SK-N-SH treated with all-trans-retinoic acid at 6 μM for 48 hours (cell line): ENCODE results near the gene CHST11.

Experiments
- ATAC-seq: fragments of 200-7000 bp; cut with Tn5 transposase; 3 replicates; pipeline ENCODE4 v1.9.1; 2020; ENCODE audit warnings: mild to moderate bottlenecking, moderate library complexity
- ARNTL ChIP-seq: fragments of 450-650 bp; formaldehyde crosslinking; IDR thresholded peaks from 2 replicates; pipeline ENCODE4 v1.5.0; 2020; ENCODE audit warnings: low read depth, mild to moderate bottlenecking, moderate library complexity, borderline replicate concordance
- BACH2 ChIP-seq: fragments of 250-450 bp; sonication (Bioruptor Pico); IDR thresholded peaks from 2 replicates; pipeline ENCODE4 v1.9.0; 2021; ENCODE audit warnings: mild to moderate bottlenecking, borderline replicate concordance
- CSDC2 ChIP-seq: fragments of 250-450 bp; sonication (Bioruptor Pico); IDR thresholded peaks from 2 replicates; pipeline ENCODE4 v1.5.0; 2020; ENCODE audit warnings: mild to moderate bottlenecking, moderate library complexity
- CSRNP3 ChIP-seq: fragments of 250-450 bp; sonication (Bioruptor Pico); IDR thresholded peaks from 2 replicates; pipeline ENCODE4 v1.5.1; 2021; ENCODE audit warnings: mild to moderate bottlenecking, moderate library complexity
- ESRRG ChIP-seq: fragments of 250-450 bp; sonication (Bioruptor Pico); IDR thresholded peaks from 2 replicates; pipeline ENCODE4 v1.6.1; 2021; ENCODE audit warnings: mild to moderate bottlenecking
- GLIS3 ChIP-seq: fragments of 250-450 bp; sonication (Bioruptor Pico); IDR thresholded peaks from 2 replicates; pipeline ENCODE4 v1.5.0; 2020; ENCODE audit warnings: mild to moderate bottlenecking, moderate library complexity
- ISL1 ChIP-seq: fragments of 250-450 bp; sonication (Bioruptor Pico); IDR thresholded peaks from 2 replicates; pipeline ENCODE4 v2.1.2; 2022; ENCODE audit warnings: mild to moderate bottlenecking, moderate library complexity
- OSR1 ChIP-seq: fragments of 250-450 bp; sonication (Bioruptor Pico); IDR thresholded peaks from 2 replicates; pipeline ENCODE4 v1.8.0; 2022; ENCODE audit warnings: moderate library complexity, mild to moderate bottlenecking, inconsistent platforms
- POU6F1 ChIP-seq: fragments of 250-450 bp; sonication (Bioruptor Pico); IDR thresholded peaks from 2 replicates; pipeline ENCODE4 v1.8.0; 2021; ENCODE audit warnings: low read depth, mild to moderate bottlenecking, moderate library complexity, borderline replicate concordance
- PPARA ChIP-seq: fragments of 250-450 bp; sonication (Bioruptor Pico); IDR thresholded peaks from 2 replicates; pipeline ENCODE4 v1.5.0; 2020; ENCODE audit warnings: mild to moderate bottlenecking, borderline replicate concordance
- RARB ChIP-seq: fragments of 250-450 bp; sonication (Bioruptor Pico); IDR thresholded peaks from 2 replicates; pipeline ENCODE4 v1.8.0; 2021; ENCODE audit warnings: mild to moderate bottlenecking, moderate library complexity
- SNAI2 ChIP-seq: fragments of 250-450 bp; sonication (Bioruptor Pico); IDR thresholded peaks from 2 replicates; pipeline ENCODE4 v1.5.0; 2020; ENCODE audit warnings: mild to moderate bottlenecking, moderate library complexity
- TCF4 ChIP-seq: fragments of 250-450 bp; sonication (Bioruptor Pico); IDR thresholded peaks from 2 replicates; pipeline ENCODE4 v1.8.0; 2021; ENCODE audit warnings: mild to moderate bottlenecking, moderate library complexity, borderline replicate concordance
- TOX ChIP-seq: fragments of 250-450 bp; sonication (Bioruptor Pico); IDR thresholded peaks from 2 replicates; pipeline ENCODE4 v1.8.0; 2021; ENCODE audit warnings: mild to moderate bottlenecking, moderate library complexity, borderline replicate concordance
- ZC3H10 ChIP-seq: fragments of 250-450 bp; sonication (Bioruptor Pico); IDR thresholded peaks from 2 replicates; pipeline ENCODE4 v1.5.1; 2021; ENCODE audit warnings: mild to moderate bottlenecking, moderate library complexity
- ZFP3 ChIP-seq: fragments of 250-450 bp; sonication (Bioruptor Pico); IDR thresholded peaks from 2 replicates; pipeline ENCODE4 v1.5.0; 2020; ENCODE audit warnings: mild to moderate bottlenecking, moderate library complexity
- ZFP30 ChIP-seq: fragments of 450-650 bp; formaldehyde crosslinking; IDR thresholded peaks from 2 replicates; pipeline ENCODE4 v1.5.0; 2022; ENCODE audit warnings: mild to moderate bottlenecking, moderate library complexity
- ZNF565 ChIP-seq: fragments of 450-650 bp; formaldehyde crosslinking; conservative IDR thresholded peaks from 2 replicates; pipeline ENCODE4 v1.5.0; 2020; ENCODE audit warnings: low read depth, mild to moderate bottlenecking, moderate library complexity
- ZNF70 ChIP-seq: fragments of 450-650 bp; formaldehyde crosslinking; IDR thresholded peaks from 2 replicates; pipeline ENCODE4 v1.5.0; 2020; ENCODE audit warnings: mild to moderate bottlenecking, moderate library complexity
- ZNF8 ChIP-seq: fragments of 450-650 bp; formaldehyde crosslinking; IDR thresholded peaks from 2 replicates; pipeline ENCODE4 v1.5.0; 2020; ENCODE audit warnings: mild to moderate bottlenecking, moderate library complexity
- TF ChIP-seq, protein P1 (sequence below): fragments of 250-450 bp; sonication (Bioruptor Pico); IDR thresholded peaks from 2 replicates; pipeline ENCODE4 v1.5.0; 2020; ENCODE audit warnings: mild to moderate bottlenecking, moderate library complexity
- TF ChIP-seq, protein P2 (sequence below): fragments of 250-450 bp; sonication (Bioruptor Pico); IDR thresholded peaks from 2 replicates; pipeline ENCODE4 v1.5.1; 2020; ENCODE audit warnings: low read depth, mild to moderate bottlenecking, moderate library complexity

Gene CHST11

DNA sequence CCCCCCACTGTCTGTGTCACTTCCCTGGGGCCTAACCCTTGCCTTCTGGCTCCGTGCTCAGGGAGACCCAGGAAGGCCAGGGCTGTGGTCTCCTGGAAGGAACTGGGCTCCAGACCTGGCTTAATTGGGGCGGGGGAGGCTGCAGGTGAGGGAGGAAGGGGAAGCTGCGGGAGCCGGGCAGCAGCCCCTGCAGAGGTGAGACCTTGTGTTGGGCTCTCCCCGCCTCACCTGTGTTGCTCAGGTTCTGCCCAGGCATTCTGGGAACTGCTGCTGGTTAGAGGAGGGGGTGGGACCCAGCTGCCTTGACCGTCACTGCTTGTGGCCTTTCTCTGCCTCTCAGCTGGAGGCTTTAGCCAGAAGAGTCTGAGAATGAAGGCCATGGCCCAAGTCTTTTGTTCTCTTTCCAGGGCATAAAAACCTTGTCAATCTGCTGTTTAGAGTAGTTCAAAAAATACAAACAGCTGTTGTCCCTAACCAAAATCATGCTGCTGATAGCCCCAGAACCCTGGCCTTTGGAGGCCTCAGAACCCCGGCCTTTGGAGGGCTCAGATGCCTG is 247.6 kb downstream of the CHST11 start:
- ATAC-seq = no peak
- TF ChIP-seq ZFP3 (CRISPR knock-in tag) (no peak), ESRRG (no peak), CSRNP3 (CRISPR knock-in tag) (no peak), POU6F1 (CRISPR knock-in tag) (no peak), BACH2 (no peak), CSDC2 (no peak), SNAI2 (no peak), ZC3H10 (CRISPR knock-in tag) (no peak), TCF4 (CRISPR knock-in tag) (no peak), GLIS3 (CRISPR knock-in tag) (no peak), ZNF565 (CRISPR knock-in tag) (no peak), ZFP30 (CRISPR knock-in tag) (no peak), ARNTL (CRISPR knock-in tag) (no peak)
- TF ChIP-seq, protein P1, sequence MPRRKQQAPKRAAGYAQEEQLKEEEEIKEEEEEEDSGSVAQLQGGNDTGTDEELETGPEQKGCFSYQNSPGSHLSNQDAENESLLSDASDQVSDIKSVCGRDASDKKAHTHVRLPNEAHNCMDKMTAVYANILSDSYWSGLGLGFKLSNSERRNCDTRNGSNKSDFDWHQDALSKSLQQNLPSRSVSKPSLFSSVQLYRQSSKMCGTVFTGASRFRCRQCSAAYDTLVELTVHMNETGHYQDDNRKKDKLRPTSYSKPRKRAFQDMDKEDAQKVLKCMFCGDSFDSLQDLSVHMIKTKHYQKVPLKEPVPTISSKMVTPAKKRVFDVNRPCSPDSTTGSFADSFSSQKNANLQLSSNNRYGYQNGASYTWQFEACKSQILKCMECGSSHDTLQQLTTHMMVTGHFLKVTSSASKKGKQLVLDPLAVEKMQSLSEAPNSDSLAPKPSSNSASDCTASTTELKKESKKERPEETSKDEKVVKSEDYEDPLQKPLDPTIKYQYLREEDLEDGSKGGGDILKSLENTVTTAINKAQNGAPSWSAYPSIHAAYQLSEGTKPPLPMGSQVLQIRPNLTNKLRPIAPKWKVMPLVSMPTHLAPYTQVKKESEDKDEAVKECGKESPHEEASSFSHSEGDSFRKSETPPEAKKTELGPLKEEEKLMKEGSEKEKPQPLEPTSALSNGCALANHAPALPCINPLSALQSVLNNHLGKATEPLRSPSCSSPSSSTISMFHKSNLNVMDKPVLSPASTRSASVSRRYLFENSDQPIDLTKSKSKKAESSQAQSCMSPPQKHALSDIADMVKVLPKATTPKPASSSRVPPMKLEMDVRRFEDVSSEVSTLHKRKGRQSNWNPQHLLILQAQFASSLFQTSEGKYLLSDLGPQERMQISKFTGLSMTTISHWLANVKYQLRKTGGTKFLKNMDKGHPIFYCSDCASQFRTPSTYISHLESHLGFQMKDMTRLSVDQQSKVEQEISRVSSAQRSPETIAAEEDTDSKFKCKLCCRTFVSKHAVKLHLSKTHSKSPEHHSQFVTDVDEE (CRISPR knock-in tag) = no peak

- ATAC-seq = peak; percentile 26; the same call in 2 of the 3 replicates
- TF ChIP-seq POU6F1 (CRISPR knock-in tag) (no peak), GLIS3 (CRISPR knock-in tag) (no peak), PPARA (CRISPR knock-in tag) (no peak), OSR1 (no peak), ZNF565 (CRISPR knock-in tag) (no peak), TCF4 (CRISPR knock-in tag) (no peak), RARB (CRISPR knock-in tag) (no peak)
- TF ChIP-seq, protein P2, sequence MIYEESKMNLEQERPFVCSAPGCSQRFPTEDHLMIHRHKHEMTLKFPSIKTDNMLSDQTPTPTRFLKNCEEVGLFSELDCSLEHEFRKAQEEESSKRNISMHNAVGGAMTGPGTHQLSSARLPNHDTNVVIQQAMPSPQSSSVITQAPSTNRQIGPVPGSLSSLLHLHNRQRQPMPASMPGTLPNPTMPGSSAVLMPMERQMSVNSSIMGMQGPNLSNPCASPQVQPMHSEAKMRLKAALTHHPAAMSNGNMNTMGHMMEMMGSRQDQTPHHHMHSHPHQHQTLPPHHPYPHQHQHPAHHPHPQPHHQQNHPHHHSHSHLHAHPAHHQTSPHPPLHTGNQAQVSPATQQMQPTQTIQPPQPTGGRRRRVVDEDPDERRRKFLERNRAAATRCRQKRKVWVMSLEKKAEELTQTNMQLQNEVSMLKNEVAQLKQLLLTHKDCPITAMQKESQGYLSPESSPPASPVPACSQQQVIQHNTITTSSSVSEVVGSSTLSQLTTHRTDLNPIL = no peak
These were observed 250.4 kb downstream of the CHST11 start for GRCh38 chr12:104707194-104707593.

- TF ChIP-seq ZNF70 (CRISPR knock-in tag) = no peak
- TF ChIP-seq ZFP30 (CRISPR knock-in tag) = no peak
- no peak for TF ChIP-seq TCF4 (CRISPR knock-in tag)
- no peak for TF ChIP-seq RARB (CRISPR knock-in tag)
- no peak for TF ChIP-seq CSRNP3 (CRISPR knock-in tag)
- no peak for TF ChIP-seq ESRRG
- no peak for TF ChIP-seq ISL1 (CRISPR knock-in tag)
- no peak for TF ChIP-seq SNAI2
- TF ChIP-seq ZNF8 (CRISPR knock-in tag) = no peak
- TF ChIP-seq ZNF565 (CRISPR knock-in tag) = no peak
- no peak for TF ChIP-seq OSR1
- TF ChIP-seq TOX (CRISPR knock-in tag) = no peak
- TF ChIP-seq ARNTL (CRISPR knock-in tag) = no peak
- no peak for TF ChIP-seq GLIS3 (CRISPR knock-in tag)
- no peak for TF ChIP-seq ZFP3 (CRISPR knock-in tag)
- TF ChIP-seq BACH2 = no peak
These were observed 251.2 kb downstream of the CHST11 start for GRCh38 chr12:104707794-104708558.

More at GRCh38 chr12:104707794-104708558, 251.2 kb downstream of the CHST11 start:
- no peak for ATAC-seq
